Heart right ventricle (tissue), 16 donors: ENCODE results near the gene DNAJC3. TPM values are rescaled to one million over a fixed set of nuclear protein-coding genes. Genes with fewer than 3 reads are reported as not detected.

Experiments
- ATAC-seq, 8 donors: fragments of 200-7000 bp; cut with Tn5 transposase; one replicate each; pipeline ENCODE4 v1.9.1; 2020; ENCODE audit warnings: mild to moderate bottlenecking in 8 of 8, moderate library complexity in 8 of 8, moderate number of reproducible peaks in 1 of 8
- DNase-seq, 2 donors: peaks; one replicate each; pipeline ENCODE4 v3.0.0-alpha.2; 2020
- H3K27ac ChIP-seq, 10 donors: fragments of 200-600 bp; sonication (generic) in 2 of 10; one replicate each; pipeline versions ENCODE4 v1.5.0 to v1.8.0; 2020 to 2022; ENCODE audit warnings: mild to moderate bottlenecking in 3 of 10
- H3K27me3 ChIP-seq, 7 donors: fragments of 200-600 bp; one replicate each; pipeline ENCODE4 v1.8.0; 2021 to 2022; ENCODE audit warnings: mild to moderate bottlenecking in 2 of 7
- H3K36me3 ChIP-seq, 9 donors: fragments of 200-600 bp; sonication (generic) in 1 of 9; one replicate each; pipeline versions ENCODE4 v1.5.0 to v1.8.0; 2020 to 2022; ENCODE audit warnings: mild to moderate bottlenecking in 2 of 9
- H3K4me1 ChIP-seq, 9 donors: fragments of 200-600 bp; sonication (generic) in 1 of 9; one replicate each; pipeline versions ENCODE4 v1.5.0 to v1.8.0; 2020 to 2022; ENCODE audit warnings: mild to moderate bottlenecking in 4 of 9
- H3K4me3 ChIP-seq, 10 donors: fragments of 200-600 bp; sonication (generic) in 2 of 10; one replicate each; pipeline versions ENCODE4 v1.5.0 to v1.8.0; 2020 to 2022; ENCODE audit warnings: mild to moderate bottlenecking in 7 of 10, moderate library complexity in 2 of 10
- H3K9me3 ChIP-seq, 11 donors: fragments of 200-600 bp in 10 of 11; sonication (generic) in 2 of 11; one replicate each; pipeline versions ENCODE4 v1.5.0 to v1.8.0; 2013 to 2022; ENCODE audit warnings: mild to moderate bottlenecking in 2 of 11, control low read depth in 1 of 11, moderate library complexity in 1 of 11
- whole genome bisulfite sequencing, 2 donors: extraction: QIAGEN DNeasy Blood & Tissue Kit; methylation state at CpG; one replicate each; pipeline ENCODE4 v1.1.7; 2013; ENCODE audit warnings: inconsistent platforms in 1 of 2; 5-methylcytosine and 5-hydroxymethylcytosine counted together
- intact Hi-C, 10 donors: fragments of 100-400 bp; cut with DNase I; formaldehyde crosslinking; loops; one replicate each; pipeline versions ENCODE4 v1.11.1 to v1.14.2; 2022
- polyA plus RNA-seq, 2 donors: library from polyadenylated mRNA; stranded (reverse); fragments of 200-250 nt; gene quantifications; one replicate each; pipeline ENCODE4 v1.2.3, GENCODE V29; 2013
- total RNA-seq, 10 donors: library from RNA; stranded (reverse); fragmentation: NEBNext Ultra II Directional in 3 of 10; extraction: Animal tissue kit (Norgen Biotek cat#: 25700) in 3 of 10; gene quantifications; one replicate each; pipeline versions ENCODE4 v1.2.1 to v1.2.4, GENCODE V29; 2021 to 2023
- TF ChIP-seq, protein P1 (sequence below), 9 donors: fragments of 200-600 bp; sonication (generic) in 2 of 9; IDR thresholded peaks; one replicate each; pipeline versions ENCODE4 v1.5.0 to v1.8.0; 2021 to 2022; ENCODE audit warnings: antibody characterized with exemption in 9 of 9, mild to moderate bottlenecking in 5 of 9, moderate library complexity in 1 of 9
- donor health status: Arrhythmogenic right ventricular cardiomyopathy.
- donor health status: ischemic (EF 13 %, LVEDD 7.1; RV severe dilation, severe dysfunction).
- donor health status: healthy with polysubstance abuse.
- donor health status: DM: no; HTN: yes; CAD: no.
- donor health status: DM: no; HTN: no; CAD: no.
- donor health status: ischemic (EF 25% LVEDD 6.9; RV normal size, moderate dysfunction).
- donor health status: ischemic (EF 25% LVEDD 5.7; RV mildly dilated, moderate dysfunction).
- donor health status: healthy.
- donor health status: DM: yes; HTN: yes; CAD: no.
- donor health status: Ischemic cardiomyopathy.
- donor health status: ischemic (EF 35%, LVEDD 5.7; RV mildly dilated, moderate dysfunction).
- donor health status: nonischemic (EF 11% LVEDD 7.7; RV severe dilation, severe dysfunction).
- donor health status: DM: yes; HTN: yes; CAD: no.
- donor health status: PGD.
- donor health status: ischemic (EF 29% LVEDD 5.4; RV normal size, mild dysfunction).
- donor health status: nonischemic (EF 23%, LVEDD 6.1; RV moderate dilation, normal function).

DNAJC3 gene
- total and polyA plus RNA-seq, 12 donors = 9.3 to 40.9 (median 31.2) TPM

DNA sequence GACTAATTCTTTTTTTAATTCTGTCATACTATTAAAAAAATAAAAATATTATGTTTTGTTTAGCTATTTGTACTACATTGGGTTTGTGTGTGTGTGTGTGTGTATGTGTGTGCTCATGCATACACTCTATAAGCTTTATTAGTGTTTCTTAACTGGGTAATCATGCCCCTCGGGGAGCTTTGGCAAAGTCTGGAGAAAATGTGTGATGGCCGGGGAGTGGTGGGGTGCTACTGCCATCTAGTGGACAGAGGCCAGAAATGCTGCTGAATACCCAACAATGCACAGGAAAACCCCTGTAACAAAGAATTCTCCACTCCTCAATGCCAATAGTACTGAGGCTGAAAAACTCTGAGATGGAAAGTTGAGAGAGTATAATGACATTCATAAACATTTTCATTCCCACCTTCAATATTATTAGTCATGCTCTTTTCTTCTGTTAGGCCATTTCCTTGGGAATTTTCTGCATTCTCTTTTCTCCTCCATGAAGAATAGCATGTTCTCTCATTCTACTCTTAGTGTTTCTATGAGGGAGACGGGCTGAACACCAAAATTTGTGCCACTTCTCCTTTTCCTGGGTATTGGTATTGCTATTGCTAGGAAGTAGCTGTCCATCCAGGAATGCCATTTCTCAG is 157.3 kb downstream of the DNAJC3 start:
- TF ChIP-seq, protein P1, sequence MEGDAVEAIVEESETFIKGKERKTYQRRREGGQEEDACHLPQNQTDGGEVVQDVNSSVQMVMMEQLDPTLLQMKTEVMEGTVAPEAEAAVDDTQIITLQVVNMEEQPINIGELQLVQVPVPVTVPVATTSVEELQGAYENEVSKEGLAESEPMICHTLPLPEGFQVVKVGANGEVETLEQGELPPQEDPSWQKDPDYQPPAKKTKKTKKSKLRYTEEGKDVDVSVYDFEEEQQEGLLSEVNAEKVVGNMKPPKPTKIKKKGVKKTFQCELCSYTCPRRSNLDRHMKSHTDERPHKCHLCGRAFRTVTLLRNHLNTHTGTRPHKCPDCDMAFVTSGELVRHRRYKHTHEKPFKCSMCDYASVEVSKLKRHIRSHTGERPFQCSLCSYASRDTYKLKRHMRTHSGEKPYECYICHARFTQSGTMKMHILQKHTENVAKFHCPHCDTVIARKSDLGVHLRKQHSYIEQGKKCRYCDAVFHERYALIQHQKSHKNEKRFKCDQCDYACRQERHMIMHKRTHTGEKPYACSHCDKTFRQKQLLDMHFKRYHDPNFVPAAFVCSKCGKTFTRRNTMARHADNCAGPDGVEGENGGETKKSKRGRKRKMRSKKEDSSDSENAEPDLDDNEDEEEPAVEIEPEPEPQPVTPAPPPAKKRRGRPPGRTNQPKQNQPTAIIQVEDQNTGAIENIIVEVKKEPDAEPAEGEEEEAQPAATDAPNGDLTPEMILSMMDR (IDR thresholded peaks at IDR 0.05) = peak; percentile 82 to 96 (median 93)
- intact Hi-C loops = loop anchor here (1.0 to 10.0 kb wide), 15 partner anchors 209 to 649 kb away; no protein-coding TSS in a partner anchor
- WGBS, 2 donors = 26% methylated on average over 3 of the region's 3 CpGs

DNA sequence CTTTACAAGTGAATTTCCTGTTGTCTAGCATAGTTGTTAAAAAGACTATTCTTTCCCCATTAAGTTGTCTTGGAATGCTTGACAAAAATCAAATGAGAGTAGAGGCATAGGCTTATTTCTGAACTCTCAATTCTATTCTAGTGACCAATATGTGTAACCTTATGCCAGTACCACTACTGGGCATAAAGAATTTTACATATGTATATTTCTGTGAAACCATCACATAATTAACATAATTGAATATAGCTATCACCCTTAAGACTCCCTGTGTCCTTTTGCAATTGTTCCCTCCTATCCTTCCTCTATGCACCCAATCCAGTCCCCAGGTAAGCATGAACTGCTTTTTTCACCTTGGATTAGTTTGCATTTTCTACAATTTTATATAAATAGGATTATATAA is 165.0 kb downstream of the DNAJC3 start:
- H3K4me1 ChIP-seq = no peaks in the 10 kb centered on the region
- no peak for DNase-seq
- peaks cover 0 to 4% (median 0%) of the 10 kb centered on the region in 9 donors for H3K36me3 ChIP-seq
- TF ChIP-seq, protein P1 (IDR thresholded peaks at IDR 0.05) = no peak
- intact Hi-C loops = no loop called here
- ATAC-seq = no peak
- H3K27ac ChIP-seq = no peak overlapping the region
- no peaks in the 10 kb centered on the region for H3K27me3 ChIP-seq
- peaks cover 0 to 43% (median 0%) of the 10 kb centered on the region in 11 donors for H3K9me3 ChIP-seq
- no peak overlapping the region for H3K4me3 ChIP-seq

More for the DNA sequence above, 157.3 kb downstream of the DNAJC3 start:
- H3K9me3 ChIP-seq = peaks cover 0 to 34% (median 4%) of the 10 kb centered on the region in 11 donors
- peaks cover 0 to 8% (median 0%) of the 10 kb centered on the region in 9 donors for H3K36me3 ChIP-seq
- ATAC-seq (peak in 7 of 8 donors; percentile 64 to 87 (median 73)), DNase-seq (peak; percentile 40 to 44)
- no peaks in the 10 kb centered on the region for H3K27me3 ChIP-seq
- H3K4me1 ChIP-seq = peaks cover 0 to 8% (median 6%) of the 10 kb centered on the region in 9 donors
- no peak overlapping the region for H3K27ac ChIP-seq
- no peak overlapping the region for H3K4me3 ChIP-seq

DNA sequence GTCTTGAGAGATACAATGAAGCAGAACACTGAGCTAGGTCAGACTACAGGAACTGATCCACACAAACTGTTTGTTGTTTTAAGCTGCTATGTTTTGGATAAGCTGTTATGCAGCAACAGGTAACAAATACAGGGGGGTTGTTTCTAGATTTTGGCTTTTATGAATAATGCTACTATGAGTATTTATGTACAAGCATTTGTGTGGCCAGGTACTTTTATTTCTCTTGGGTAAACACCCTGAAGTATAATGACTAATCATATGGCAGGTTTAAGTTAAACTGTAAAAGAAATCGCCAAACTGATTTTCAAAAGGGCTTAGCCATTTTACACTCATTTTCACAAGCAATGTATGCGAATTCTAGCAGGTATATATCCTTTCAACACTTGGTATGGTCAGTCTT is 166.0 kb downstream of the DNAJC3 start:
- Histone ChIP-seq H3K4me3 (no peak overlapping the region), H3K9me3 (peaks cover 0 to 39% (median 0%) of the 10 kb centered on the region in 11 donors), H3K27ac (no peak overlapping the region), H3K36me3 (peaks cover 0 to 5% (median 0%) of the 10 kb centered on the region in 9 donors), H3K4me1 (no peaks in the 10 kb centered on the region), H3K27me3 (no peaks in the 10 kb centered on the region)
- intact Hi-C loops = no loop called here
- TF ChIP-seq, protein P1 (IDR thresholded peaks at IDR 0.05) = no peak
- ATAC-seq (no peak), DNase-seq (no peak)
- WGBS, 2 donors = 97 to 98% methylated on average over 2 of the region's 2 CpGs

Other genes starting within 250 kb of the DNAJC3 start
- gene CLDN10, start 124.4 kb upstream of the DNAJC3 start, total RNA-seq = under 1 TPM in 6 of 10 donors, not detected in 4; 0.21 to 0.72 (median 0.28) TPM
- gene CLDN10, start 124.4 kb upstream of the DNAJC3 start, polyA plus RNA-seq = under 1 TPM; 0.22 to 0.58 TPM
- gene DZIP1, start 32.4 kb upstream of the DNAJC3 start, total RNA-seq = 1 to 10 TPM; 2.0 to 5.0 (median 3.6) TPM
- gene DZIP1, start 32.4 kb upstream of the DNAJC3 start, polyA plus RNA-seq = 1 to 10 TPM; 2.8 to 7.0 TPM